AG09309 (cell line): ENCODE data around the gene RBM8A.

Experiments
- DNase-seq: peaks from one replicate; pipeline ENCODE4 v3.0.0-alpha.2; 2010; ENCODE audit warnings: low read depth
- H3K4me3 ChIP-seq: 2 replicates; pipeline ENCODE4 v1.5.1; 2011; ENCODE audit warnings: mild to moderate bottlenecking, low read depth, low read length, moderate library complexity; ENCODE audit not compliant: control insufficient read depth
- TF ChIP-seq, protein P1 (sequence below): IDR thresholded peaks from 2 replicates; pipeline ENCODE4 v1.5.1; 2011; ENCODE audit warnings: mild to moderate bottlenecking, low read depth, low read length, inconsistent platforms; ENCODE audit not compliant: insufficient read depth, control insufficient read depth; ENCODE audit errors: missing control alignments

RBM8A gene

DNA sequence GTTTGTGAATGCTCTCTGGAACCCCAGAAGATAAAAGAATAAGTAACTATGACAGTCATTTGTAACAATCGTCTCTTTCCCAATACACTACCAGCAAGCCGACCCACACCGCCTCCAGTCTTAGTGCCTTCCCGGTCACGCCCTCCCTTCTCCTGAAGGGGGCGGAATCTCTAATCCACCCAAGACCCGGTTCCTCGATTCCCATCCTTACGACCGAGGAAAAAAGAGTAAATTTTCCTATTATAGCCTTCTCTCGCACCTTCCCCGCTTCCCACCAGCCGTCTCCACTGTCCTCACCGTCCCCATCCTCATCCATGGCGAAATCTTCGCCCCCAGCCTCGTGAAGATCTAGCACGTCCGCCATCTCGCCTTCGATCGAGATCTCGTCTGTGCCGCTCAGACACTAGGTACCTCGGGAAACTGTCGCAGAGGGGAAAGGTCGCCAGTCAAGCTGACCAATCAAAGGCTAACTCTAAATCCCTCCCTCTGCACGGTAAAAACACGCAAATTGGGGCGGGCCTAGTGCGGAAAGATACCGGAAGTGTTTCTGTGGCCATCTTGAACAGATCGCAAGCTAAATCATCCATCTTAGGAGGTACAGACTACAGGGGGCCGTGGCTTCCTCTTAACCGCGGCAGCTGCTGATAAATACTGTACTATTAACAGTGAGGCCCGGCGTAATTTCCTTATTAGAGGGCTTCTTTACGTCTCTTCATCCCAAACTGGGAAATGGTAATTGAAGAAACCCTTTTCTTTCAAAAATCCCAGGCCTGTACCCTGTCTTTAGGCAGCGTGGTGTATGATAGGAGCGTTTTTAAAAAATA, at the start of gene RBM8A:
Gene RBM8A (minus strand): TSS at position 422 of the 824 bp plus-strand sequence. CDS start 58 bp downstream, at position 364.
- TF ChIP-seq, protein P1, sequence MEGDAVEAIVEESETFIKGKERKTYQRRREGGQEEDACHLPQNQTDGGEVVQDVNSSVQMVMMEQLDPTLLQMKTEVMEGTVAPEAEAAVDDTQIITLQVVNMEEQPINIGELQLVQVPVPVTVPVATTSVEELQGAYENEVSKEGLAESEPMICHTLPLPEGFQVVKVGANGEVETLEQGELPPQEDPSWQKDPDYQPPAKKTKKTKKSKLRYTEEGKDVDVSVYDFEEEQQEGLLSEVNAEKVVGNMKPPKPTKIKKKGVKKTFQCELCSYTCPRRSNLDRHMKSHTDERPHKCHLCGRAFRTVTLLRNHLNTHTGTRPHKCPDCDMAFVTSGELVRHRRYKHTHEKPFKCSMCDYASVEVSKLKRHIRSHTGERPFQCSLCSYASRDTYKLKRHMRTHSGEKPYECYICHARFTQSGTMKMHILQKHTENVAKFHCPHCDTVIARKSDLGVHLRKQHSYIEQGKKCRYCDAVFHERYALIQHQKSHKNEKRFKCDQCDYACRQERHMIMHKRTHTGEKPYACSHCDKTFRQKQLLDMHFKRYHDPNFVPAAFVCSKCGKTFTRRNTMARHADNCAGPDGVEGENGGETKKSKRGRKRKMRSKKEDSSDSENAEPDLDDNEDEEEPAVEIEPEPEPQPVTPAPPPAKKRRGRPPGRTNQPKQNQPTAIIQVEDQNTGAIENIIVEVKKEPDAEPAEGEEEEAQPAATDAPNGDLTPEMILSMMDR = peak; percentile 72
- H3K4me3 ChIP-seq = peak within 1 kb of the TSS; percentile 82
- peak; percentile 96 for DNase-seq

DNA sequence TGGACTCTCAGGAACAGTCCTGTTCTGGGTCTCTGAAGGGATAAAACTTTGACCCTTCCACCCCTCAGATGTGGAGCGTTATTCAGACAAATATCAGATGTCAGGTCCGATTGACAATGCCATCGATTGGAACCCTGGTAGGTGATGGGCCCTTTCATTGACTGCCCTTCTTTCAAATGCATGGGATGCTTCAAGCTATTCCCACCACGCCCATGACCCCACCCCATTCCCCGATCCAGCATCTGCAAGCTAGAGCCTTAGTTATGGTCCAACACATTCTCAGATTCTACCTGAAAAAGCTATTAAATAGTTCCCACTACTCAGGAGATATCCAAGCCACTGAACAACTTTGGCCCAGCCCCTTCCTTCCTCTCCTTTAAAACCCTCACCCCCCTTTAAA, 49.7 kb upstream of the RBM8A start:
- TF ChIP-seq, protein P1 = no peak

GRCh38 chr1:145975216-145975615, 47.9 kb upstream of the RBM8A start:
- TF ChIP-seq, protein P1 = no peak
- H3K4me3 ChIP-seq = no peak overlapping the region
- DNase-seq = no peak

More for the DNA sequence above, 49.7 kb upstream of the RBM8A start:
- DNase-seq = no peak
- H3K4me3 ChIP-seq = no peak overlapping the region

DNA sequence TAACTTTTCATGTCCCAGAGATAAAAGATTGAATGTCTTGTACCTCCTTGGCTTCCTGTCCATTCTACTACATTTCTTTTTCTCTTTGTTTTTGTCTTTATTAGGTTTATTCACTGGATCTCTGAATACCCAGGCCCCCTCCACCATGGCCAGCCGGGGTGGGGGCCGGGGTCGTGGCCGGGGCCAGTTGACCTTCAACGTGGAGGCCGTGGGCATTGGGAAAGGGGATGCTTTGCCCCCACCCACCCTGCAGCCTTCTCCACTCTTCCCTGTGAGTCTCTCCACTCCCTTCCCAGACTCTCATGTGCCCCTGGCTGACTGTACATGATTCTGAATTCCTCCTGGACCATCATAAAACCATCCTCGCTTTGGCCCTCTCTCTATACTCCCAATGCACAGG, 47.4 kb upstream of the RBM8A start:
- H3K4me3 ChIP-seq = no peak overlapping the region
- TF ChIP-seq, protein P1 = no peak
- DNase-seq = no peak

DNA sequence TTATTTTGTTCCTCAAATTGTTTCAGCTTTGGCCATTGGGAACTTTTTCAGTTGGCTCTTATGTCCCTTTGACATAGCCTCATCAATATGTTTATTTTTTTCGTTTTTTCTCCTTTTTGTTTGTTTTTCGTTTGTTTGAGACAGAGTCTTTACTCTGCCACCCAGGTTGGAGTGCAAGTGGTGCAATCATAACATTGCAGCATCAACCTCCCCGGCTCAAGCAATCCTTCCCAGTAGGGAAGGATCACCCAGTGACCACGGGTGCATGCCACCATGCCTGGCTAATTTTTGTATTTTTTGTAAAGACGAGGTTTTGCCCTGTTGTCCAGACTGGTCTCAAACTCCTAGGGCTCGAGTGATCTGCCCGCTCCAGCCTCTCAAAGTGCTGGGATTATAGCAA, 45.3 kb upstream of the RBM8A start:
- TF ChIP-seq, protein P1 = no peak
- DNase-seq = no peak
- no peak overlapping the region for H3K4me3 ChIP-seq

DNA sequence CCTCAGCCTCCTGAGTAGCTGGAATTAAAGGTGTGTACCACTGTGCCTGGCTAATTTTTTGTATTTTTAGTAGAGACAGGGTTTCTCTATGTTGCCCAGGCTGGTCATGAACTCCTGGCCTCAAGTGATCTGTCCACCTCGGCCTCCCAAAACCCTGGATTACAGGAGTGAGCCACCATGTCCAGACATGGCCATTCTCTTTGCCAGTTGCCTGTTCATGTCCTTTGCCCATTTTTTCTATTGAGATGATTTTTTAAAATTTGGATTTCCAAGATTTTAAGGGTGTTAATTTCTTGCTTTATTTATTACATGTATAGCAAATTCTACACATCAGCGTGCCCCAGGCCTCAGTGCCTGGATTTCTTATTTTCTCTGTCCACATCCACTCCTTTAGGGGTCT, 40.0 kb upstream of the RBM8A start:
- H3K4me3 ChIP-seq = no peak overlapping the region
- DNase-seq = no peak
- TF ChIP-seq, protein P1 = no peak
